Middle frontal gyrus (tissue), 1 donor: ENCODE data around the gene SKIC8.

ENCODE experiments used
- DNase-seq: peaks from one replicate; pipeline ENCODE4 v3.0.0-alpha.2; 2015; ENCODE audit warnings: low spot score; ENCODE audit errors: extremely low spot score

SKIC8 gene

DNA sequence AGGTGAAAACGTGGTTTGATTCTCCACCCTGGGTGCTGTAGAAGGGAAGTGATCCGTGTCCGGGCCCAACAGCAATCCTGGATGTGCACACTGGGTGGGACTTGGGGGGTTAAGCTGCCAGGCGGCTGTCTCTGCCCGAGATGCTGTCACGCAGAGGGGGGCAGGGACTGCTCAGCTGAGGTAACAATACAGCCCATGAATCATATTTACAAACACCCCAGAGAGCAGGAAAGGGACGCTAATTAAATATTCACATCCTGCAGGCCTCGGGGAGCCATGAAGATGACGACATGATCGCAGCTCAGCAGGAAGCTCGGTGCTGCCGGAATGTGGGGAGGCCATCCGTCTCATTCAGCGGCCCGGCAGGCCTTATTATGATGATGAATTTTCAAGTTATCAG lies 22.8 kb upstream of the SKIC8 start:
- DNase-seq, result no peak

DNA sequence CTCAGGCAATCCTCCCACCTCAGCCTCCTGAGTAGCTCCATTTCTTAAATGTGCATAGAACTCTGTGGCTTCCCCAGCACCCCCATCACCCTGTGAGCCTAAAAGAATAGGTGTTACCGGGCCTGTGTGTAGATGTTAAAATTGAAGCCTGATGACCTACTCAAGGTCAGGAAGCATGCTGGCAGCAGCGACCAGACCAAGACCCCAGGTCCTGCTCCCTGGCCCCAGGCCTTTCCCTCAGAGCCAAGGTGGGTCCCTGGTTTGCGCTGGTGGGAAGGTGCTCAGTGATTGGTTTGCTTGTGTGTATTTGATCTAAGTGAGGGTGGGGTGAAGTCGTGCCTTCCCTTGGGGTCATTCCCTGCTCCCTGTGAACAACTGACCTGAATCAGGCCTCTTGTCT lies 22.4 kb upstream of the SKIC8 start:
- no peak for DNase-seq

DNA sequence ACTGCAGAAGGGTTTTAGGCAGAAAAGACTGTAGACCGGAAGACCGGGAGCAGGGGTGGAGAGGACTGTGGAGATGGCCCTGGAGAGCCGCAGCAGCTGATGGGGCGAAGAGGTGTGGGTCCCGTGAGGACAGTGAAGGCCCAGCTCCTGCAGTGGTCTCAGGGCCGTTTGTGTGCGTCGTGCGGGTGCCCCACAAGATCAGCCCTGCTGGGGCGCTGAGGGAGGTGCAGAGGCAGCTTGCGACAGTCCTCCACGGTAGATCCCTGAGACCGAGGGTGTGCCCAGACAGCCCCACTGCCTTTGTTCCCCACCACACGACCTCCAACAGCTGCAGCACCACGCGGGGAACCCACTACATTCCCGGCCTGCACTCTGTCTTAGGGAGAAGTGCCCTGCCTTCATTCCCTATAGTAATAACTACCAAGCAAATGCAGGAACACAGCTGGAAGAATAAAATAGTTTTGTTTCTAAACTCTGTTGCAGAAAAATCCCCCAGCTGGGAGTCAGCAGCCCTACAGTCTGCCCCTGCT lies 21.7 kb upstream of the SKIC8 start:
- no peak for DNase-seq

DNA sequence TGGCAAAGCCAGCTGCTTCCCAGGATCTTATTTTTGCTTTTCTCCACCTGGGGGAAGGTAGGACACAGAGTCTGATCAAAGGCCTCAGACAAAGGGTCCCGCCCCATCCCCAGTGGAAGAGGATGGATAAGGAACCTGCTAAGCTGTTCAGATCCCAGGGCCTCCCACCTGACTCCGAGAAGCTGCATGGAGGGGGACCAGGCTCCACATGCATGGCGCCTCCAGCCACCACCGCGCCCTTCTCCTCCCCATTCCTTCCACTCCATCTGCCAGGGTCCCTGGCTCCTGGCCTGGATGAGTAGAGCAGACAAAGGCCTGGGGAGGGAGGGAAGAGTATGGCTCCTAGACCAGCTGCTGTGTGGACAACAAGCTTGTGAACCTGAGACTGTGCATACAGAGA lies 20.8 kb upstream of the SKIC8 start:
- no peak for DNase-seq

DNA sequence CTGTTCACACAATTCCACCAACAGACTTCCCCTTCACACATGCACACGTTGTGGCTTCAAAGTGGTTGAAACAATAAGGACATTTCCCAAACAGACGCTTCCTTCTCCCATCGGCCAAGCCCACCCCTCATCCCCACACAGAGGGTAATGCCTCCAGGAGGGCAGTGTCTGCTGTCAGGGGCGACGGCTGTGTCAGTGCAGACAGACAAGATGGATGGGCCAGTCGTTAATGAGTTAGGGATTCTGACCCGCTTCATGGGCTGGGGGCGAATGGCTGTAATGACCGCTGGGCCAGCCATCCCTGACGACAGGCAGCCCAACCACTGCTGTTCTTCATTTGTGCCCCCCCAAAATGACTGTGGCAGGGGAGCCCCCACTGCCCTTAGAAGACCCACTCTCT lies 20.2 kb upstream of the SKIC8 start:
- no peak for DNase-seq

DNA sequence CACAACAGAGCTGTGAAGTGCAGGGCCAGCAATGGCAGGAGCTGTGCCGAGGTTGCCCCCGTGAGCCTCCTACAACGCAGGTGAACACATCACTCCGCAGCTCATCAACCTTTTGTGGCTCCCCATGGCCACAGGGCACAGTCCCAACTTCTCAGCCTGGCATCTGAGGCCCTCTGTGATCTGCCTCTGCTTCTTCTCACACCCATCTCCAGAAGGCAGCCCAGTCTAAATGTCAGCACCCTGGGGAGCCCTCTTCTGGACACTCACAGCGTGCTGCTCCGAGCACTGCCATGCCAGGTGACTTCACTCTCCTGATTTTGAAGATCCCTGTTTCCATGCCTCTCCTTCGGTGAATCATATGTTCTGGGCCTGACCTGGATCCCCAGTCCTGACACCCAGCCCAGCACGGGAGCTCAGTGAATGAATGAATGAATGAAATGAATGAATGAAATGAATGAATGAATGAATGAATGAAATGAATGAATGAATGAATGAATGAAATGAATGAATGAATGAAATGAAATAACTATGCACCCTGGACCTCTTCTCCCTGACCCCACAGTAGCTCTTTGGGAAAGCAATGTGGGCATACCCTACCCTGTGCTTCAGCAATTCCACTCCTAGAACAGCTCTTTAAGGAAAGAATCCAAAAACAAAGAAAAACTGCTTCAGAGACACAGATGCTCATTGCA lies 17.9 kb upstream of the SKIC8 start:
- DNase-seq, result no peak

DNA sequence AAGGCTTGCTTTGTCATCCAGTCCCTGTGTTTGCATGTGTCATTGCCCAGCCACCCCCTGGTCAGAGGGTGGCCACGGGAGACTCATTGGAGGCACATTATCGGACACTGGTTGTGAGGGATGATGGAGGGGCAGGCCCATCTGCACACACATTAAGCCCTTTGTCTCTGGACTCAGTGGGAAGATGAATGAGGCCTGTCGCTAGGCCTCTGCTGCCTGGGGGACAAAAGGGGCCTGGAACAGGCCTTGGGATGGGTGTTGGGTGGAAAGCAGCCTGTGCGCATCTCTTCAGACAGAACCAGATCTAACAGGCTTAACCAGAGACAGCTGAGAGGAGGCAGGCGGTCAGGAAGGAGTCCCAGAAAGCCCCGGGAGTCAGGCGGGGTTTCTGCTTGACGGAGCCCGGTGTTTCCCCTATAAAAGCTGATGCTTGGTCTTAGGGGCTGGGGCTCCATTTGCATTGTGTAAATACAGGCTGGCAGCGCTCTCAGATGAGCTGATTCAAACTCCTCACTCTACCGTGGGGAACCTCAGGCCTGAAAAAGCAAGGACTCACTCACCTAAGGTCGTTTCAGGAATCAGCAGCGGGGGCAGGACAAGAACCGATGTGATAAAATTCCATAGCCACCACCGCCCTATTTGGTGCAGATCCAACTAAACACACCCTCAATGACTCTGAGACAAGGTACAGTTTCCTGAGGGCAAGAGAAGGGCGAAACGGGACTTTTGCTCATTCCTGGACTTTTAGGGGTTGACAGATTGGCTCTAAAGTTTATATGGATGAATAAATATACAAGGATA lies 17.1 kb upstream of the SKIC8 start:
- DNase-seq, result peak; percentile 13

DNA sequence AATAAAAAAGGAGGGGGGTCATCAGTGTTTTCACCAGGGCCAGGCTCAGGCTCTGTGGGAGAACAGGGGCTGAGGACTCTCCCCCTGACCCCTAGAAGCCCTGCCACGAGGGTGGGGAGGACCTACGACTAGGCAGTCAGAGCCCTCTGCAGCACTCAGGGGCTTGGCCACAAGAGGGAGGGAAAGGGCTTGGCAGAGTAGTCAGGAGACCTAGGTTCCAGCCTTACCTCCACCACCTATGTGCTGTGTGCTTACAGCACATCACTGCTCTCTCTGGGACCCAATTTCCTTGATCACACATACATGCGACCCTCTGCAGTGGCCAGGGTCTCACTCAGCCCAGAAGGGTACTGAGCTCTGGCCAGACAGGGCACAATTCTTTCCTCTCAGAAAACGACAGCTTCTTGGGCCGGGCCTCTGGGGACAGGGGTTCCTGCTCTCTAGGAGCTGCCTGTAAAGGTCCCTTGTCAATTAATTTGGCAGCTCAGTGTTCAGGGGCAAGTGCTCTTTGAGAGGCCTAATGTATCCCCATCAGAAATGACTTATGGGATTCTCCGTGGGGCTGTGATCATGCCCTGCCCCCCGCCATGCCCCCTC lies 16.4 kb upstream of the SKIC8 start:
- DNase-seq, result no peak

DNA sequence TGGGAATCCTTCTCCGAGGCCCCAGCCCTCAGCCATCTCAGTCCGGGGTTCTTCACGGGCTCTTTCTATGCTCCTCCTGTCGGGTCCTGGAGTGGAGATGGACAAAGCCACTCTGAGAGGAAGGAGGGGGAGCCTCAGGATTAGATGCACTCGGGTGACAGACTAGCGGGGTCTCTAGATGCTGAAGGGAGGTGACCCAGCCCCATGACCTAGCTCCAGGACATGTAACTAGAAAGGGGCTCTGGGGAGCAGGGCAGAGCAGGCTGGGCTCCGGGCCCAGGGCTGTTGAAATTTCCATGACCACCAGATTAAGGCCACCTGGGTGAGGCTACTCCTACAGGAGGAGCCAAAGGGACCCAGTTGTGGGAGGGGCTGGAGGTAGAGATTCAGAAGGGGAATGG lies 14.8 kb upstream of the SKIC8 start:
- no peak for DNase-seq

DNA sequence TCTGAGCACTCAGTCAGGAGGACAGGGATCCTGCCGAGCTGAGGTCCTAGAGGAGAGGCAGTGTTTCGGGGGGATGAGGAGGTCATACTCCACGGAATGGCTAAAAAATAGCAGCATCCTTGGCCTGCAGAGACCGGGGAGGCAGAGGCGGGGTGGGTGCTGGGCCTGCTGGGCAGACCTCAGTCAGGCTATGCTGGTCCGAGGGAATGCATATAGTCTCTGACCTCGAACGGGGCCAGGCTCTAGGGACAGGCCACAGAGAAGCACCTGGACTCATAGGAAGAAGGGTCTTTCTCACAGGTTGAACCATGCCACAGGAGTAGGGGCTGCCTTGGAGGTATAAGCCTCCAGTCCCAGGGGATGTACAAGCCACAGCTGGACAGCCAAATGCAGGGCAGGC lies 14.0 kb upstream of the SKIC8 start:
- no peak for DNase-seq

DNA sequence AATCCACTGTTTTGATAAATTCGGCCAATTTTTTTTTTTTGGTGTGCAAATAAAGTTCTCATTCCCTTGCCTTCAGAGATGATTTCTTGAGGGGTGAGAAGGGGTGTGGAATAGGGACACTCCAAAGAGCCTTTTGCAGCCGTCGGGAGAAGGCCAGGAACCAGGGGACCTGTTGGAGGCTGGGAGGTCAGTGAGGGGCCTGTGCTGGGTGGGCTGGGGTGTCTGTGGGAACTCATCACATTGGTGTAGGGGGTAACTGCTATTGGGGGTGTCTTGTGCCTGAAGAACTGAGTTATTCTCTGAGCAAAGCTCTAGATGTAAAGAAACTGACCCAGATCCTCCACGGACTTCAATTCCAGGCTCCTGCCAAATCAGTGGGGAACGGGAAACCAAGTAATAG lies 13.5 kb upstream of the SKIC8 start:
- DNase-seq, result no peak

DNA sequence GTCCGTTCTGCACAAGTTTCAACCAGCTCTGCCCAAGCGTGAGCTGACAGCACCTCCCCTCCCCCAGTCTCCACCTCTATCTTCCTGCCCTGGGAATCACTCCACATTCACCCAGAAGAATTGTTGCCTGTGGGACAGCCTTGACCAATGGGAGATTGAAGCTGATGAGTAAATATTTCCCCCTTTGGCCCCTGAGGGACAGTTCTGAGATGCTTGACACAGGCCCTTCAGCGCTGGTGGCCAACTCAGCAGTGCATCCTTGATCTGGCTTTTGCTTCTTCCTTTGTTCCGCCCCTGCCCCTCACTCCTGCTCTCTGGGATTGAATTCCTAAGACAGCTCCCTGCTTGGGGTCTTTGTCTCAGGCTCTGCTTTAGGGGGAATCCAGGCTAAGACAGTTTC lies 13.1 kb upstream of the SKIC8 start:
- no peak for DNase-seq

DNA sequence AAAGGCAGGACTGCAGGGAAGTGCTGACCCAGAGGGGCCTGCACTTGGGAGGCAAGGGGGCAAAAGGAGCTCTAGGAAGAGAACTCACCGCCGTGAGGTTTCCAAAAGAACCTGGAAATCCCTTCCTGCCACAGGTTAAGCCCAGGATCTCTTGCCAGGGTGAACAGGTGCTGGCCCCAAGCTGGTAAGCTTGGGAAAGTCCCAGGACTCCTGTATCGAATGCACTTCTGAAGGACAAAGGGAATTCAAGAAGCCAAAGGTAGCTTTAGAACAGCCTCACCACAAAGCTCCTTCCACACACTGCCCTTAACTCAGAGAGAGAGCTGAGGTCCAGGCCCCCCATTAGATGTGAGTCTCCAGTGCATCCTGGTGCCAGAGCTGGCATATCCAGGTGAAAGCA lies 11.9 kb upstream of the SKIC8 start:
- no peak for DNase-seq

DNA sequence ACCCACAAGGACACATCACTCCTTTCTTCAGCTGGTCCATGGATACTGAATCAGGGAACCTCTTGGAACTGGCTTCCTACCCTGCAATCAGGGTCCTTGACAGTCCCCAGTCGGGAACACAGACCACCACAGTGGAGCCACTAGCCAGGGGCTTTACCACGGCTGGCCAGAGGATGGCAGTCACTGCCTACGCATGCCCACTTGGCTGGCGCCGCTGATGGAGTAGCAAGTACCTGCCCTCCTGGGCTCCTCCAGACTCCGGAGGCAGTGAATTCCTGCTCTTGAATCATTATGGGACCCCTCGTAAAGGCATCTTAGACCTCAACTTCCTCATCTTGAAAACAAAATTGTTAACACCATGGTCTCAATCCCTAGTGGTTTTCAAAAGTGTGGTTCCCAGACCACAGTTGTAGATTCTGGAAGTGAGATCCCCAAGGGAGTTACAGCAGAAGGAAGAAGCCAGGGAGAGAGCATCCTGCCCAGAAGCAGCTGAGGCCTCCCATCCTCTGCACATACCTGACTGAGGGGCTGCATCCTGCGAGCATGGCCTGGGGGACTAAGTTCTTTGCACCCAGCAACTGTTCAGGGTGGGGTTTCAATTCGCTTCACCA lies 9.1 kb upstream of the SKIC8 start:
- peak; percentile 22 for DNase-seq

DNA sequence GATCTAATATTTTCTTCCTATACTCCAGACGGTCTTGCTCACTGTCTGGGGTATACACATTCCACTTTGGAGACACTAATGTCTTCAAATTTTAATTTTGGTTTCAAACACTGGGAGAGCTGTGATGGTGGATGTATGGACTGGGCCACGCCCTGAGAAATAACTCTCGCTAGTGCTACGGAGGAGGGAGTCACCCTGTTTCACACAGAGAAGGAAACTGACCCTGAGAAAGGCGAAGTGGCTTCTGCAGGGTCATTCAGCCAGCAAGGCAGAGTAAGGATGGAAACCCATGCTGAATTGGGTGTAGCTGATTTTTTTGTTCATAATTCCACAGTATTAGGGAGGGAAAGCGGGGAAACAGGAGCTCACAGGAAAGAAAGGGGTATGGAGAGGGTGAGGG lies 8.6 kb upstream of the SKIC8 start:
- no peak for DNase-seq

DNA sequence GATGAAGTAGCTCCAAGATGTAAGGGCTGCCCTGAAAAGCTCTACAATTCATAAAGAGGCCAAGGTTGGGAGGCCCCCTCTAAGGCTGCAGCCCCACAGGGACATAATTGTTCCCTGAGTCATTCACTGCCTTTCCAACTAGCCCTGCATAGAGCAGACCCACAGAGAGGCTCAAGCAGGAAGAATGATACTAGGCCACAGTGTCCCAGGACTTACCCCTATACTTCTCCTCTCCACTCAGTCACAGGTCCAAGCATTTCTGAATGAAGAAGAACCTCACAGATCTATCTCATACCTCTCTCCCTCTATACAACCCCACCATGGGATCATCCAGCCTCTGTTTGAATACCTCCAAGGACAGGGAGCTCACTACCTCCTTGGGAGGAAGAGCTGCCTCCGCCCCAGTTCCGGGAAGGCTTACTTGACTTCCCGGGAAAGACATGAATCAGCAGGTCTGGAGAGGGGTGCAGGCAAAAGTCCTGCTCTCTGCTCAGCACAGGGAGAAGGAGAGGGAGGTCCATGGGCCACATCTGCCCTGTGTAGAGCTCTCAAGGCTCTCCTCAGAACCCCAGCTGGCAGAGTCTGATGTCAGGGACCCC lies 6.9 kb upstream of the SKIC8 start:
- no peak for DNase-seq

DNA sequence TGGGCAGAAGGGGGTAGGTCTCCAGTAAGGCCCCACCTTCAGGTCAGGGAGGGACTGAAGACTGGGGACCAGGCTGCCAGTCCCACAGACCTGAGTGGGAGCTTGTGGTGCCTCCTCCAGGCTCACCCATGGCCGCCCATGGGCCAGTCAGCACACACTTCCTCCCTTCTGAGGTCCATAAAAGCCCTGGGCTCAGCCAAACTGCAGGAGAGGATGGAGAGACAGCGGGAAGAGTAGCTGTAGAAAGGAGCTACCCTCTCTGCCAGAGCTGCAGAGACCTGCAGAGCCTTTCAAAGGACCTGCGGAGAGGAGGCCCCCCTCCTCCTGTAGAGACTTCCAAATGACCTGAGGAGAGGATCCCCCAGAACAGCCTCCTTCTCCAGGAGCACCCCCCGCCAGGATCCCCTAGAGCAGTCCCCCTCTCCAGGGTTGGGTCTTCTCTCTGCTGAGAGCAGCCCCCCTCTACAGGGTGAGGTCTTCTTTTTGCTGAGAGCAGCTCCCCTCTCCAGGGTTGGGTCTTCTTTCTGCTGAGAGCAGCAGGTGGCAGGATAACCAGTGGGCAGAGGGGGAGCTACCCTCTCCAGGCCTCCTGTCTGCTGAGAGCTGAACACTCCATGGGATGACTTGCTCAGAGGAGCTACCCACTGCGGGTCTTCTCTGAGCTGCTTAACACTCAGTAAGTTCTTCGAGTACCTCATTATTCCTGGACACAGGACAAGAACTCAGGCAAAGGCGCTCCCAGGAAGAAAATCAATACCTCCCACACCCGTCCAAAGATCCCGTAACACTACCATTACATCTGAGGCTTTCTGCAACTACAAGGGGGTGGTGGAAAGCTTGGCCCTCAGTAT lies 5.0 kb upstream of the SKIC8 start:
- no peak for DNase-seq

DNA sequence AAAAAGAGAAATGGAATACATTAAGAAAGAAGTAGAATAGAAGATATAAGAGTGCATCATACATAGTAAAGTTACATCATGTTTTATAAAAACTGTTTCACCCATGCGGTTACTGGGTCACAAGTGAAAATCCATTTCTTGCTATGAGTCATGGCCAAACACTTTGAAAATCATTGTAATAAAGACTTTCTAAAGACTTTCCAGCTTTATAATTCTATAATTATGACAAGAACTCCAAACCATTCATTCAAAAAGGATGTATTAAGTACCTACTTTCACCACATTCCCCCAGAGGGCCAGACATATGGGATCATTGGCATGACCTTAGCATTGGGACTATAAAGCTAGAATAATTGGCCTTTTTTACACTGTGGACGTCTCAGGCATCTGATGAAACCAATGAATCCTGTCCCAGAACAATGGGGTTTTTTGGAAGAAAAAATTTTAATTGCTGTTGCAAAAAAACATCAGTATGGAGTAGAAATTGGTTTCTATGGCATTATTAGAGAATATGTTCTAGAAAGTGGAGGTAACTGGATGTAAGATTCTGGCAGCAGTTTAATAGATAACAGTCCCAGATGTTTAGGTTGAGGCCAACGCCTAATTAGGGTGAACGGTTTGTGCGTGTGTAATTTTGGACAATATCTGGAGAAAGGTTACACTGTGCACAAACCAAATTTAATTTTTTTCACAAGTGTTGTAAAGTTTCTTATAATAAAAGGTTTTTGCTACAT lies 3.3 kb upstream of the SKIC8 start:
- no peak for DNase-seq

DNA sequence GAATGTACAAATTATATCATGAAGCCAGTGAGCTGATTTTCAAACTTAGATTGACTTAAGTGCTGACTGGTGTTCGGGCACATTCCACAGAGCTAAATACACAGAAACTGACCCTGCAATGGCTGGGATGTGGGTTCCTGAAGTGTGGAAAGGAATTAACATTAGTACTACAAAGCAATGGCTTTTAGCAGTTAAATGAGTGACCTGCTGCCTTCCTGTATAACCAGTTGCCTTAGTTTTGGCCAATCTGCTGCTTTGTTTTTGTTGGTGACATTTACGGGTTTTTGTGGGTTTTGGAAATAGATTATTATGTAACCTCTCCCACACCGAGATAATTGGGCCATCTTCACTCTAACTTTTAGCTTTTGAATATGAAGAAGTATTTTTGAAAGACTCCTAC lies 2.4 kb upstream of the SKIC8 start:
- DNase-seq, result no peak

DNA sequence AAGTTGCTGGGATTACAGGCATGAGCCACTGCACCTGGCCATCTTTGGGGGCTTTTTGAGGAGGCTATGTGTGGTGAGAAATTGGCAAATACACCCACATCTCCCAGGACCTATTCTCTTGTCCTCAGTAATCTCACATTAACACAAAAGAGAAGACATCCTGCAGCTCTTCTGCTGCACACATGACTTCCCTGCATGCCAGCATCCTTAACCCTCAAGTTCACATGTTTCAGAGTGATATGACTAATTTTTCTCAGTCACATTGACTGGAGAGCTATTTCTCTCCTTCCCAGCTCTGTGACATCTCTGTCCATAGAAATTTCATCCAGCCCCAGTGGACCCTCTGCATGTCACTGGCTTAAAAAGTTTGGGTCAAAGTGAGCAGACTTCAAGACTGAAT lies 1.9 kb upstream of the SKIC8 start:
- no peak for DNase-seq
